Neural crest cell (in vitro differentiated cells): ENCODE measurements around the gene ABCA3. TPM values are rescaled to one million over a fixed set of nuclear protein-coding genes. Genes with fewer than 3 reads are reported as not detected.
"Not testable (repeated sequence)": the region's sequence is repeated elsewhere in the genome, so short reads cannot be mapped to it uniquely, and the experiment has no call there.

Source experiments
- DNase-seq: peaks from one replicate; pipeline ENCODE4 v3.0.0; 2021; ENCODE audit warnings: low read depth, mixed read lengths, low spot score
- H3K27ac Mint-ChIP-seq: one replicate; pipeline ENCODE4 v1.8.0; 2021; ENCODE audit warnings: mild to moderate bottlenecking, mixed read lengths; ENCODE audit not compliant: unreplicated experiment
- H3K27me3 Mint-ChIP-seq: 2 replicates; pipeline ENCODE4 v1.8.0; 2021; ENCODE audit warnings: low read depth, mild to moderate bottlenecking, mixed read lengths
- H3K36me3 Mint-ChIP-seq: 2 replicates; pipeline ENCODE4 v1.8.0; 2021; ENCODE audit warnings: low read depth, mild to moderate bottlenecking, mixed read lengths
- H3K4me1 Mint-ChIP-seq: 2 replicates; pipeline ENCODE4 v1.8.0; 2021; ENCODE audit warnings: mixed read lengths
- H3K4me3 Mint-ChIP-seq: one replicate; pipeline ENCODE4 v1.8.0; 2021; ENCODE audit warnings: mild to moderate bottlenecking, mixed read lengths
- H3K9me3 Mint-ChIP-seq: 2 replicates; pipeline ENCODE4 v1.8.0; 2021; ENCODE audit warnings: mixed read lengths
- CTCF ChIP-seq: fragments of 200-600 bp; sonication (generic); conservative IDR thresholded peaks from 2 replicates; pipeline ENCODE4 v1.5.0; 2021; ENCODE audit warnings: antibody characterized with exemption, mild to moderate bottlenecking
- total RNA-seq: library from RNA; stranded (reverse); gene quantifications from 2 replicates; pipeline ENCODE4 v1.2.1, GENCODE V29; 2021

Gene ABCA3
- total RNA-seq, 1 donor from 2014 or later, result 19.6 TPM

- Mint-ChIP-seq H3K27ac (no peak overlapping the region), H3K4me3 (no peak overlapping the region), H3K4me1 (peaks cover 9% of the 10 kb centered on the region), H3K27me3 (no peaks in the 10 kb centered on the region), H3K9me3 (no peaks in the 10 kb centered on the region), H3K36me3 (peaks cover 32% of the 10 kb centered on the region)
- TF ChIP-seq CTCF, result no peak
- DNase-seq, result no peak
These were observed 80.3 kb downstream of the ABCA3 start for GRCh38 chr16:2260250-2260649.

- Mint-ChIP-seq H3K4me3 (peak overlapping the region; percentile 23), H3K36me3 (peaks cover 27% of the 10 kb centered on the region)
- DNase-seq, H3K27ac Mint-ChIP-seq, H3K4me1 Mint-ChIP-seq, H3K9me3 Mint-ChIP-seq, H3K27me3 Mint-ChIP-seq: not testable (repeated sequence)
These were observed 82.0 kb downstream of the ABCA3 start for GRCh38 chr16:2258530-2258929.

- H3K9me3 Mint-ChIP-seq, result no peaks in the 10 kb centered on the region
- H3K36me3 Mint-ChIP-seq, result peaks cover 33% of the 10 kb centered on the region
- TF ChIP-seq CTCF, result no peak
- peak overlapping the region; percentile 12 for H3K27ac Mint-ChIP-seq
- peak overlapping the region; percentile 18 for H3K4me3 Mint-ChIP-seq
- H3K4me1 Mint-ChIP-seq, result no peaks in the 10 kb centered on the region
- no peaks in the 10 kb centered on the region for H3K27me3 Mint-ChIP-seq
- DNase-seq, result no peak
These were observed 82.8 kb downstream of the ABCA3 start for GRCh38 chr16:2257726-2258125.

- no peak for DNase-seq
- Mint-ChIP-seq H3K36me3 (peaks cover 24% of the 10 kb centered on the region), H3K27ac (no peak overlapping the region), H3K27me3 (no peaks in the 10 kb centered on the region), H3K9me3 (no peaks in the 10 kb centered on the region), H3K4me3 (peak overlapping the region; percentile 51), H3K4me1 (peaks cover 4% of the 10 kb centered on the region)
- TF ChIP-seq CTCF, result no peak
These were observed 83.9 kb downstream of the ABCA3 start for GRCh38 chr16:2256531-2257140.

GRCh38 chr16:2253293-2253692, 87.2 kb downstream of the ABCA3 start:
- TF ChIP-seq CTCF, result no peak

GRCh38 chr16:2252806-2253148, 87.8 kb downstream of the ABCA3 start:
- Mint-ChIP-seq H3K27ac (no peak overlapping the region), H3K4me1 (peaks cover 11% of the 10 kb centered on the region), H3K9me3 (no peaks in the 10 kb centered on the region), H3K4me3 (peak overlapping the region; percentile 76), H3K27me3 (no peaks in the 10 kb centered on the region), H3K36me3 (peaks cover 20% of the 10 kb centered on the region)
- TF ChIP-seq CTCF, result no peak
- DNase-seq, result no peak

More at GRCh38 chr16:2253293-2253692, 87.2 kb downstream of the ABCA3 start:
- Mint-ChIP-seq H3K27me3 (no peaks in the 10 kb centered on the region), H3K36me3 (peaks cover 20% of the 10 kb centered on the region), H3K27ac (no peak overlapping the region), H3K9me3 (no peaks in the 10 kb centered on the region), H3K4me3 (peak overlapping the region; percentile 76), H3K4me1 (peaks cover 11% of the 10 kb centered on the region)
- no peak for DNase-seq
